GM12878 (cell line): Measurements from ENCODE around the gene UBASH3B. TPM values are rescaled to one million over a fixed set of nuclear protein-coding genes. Genes with fewer than 3 reads are reported as not detected.

Experiments
- ATAC-seq: fragments of 200-7000 bp; cut with Tn5 transposase; 3 replicates; pipeline ENCODE4 v1.9.1; 2020; ENCODE audit warnings: mild to moderate bottlenecking, moderate library complexity
- BruUV-seq: library from RNA; stranded (reverse); fragments of 400-500 nt; replicated peaks from 2 replicates; lab custom pipeline; 2021; lab: Mats Ljungman, UMichigan
- CTCF ChIA-PET: fragments of 300-600 bp; sonication (Branson Sonifier 250); formaldehyde crosslinking; extraction: SDS; loops from one replicate; lab custom pipeline; 2021; ENCODE audit warnings: inconsistent platforms; lab: Yijun Ruan, JAX
- POLR2A ChIA-PET: fragments of 350-600 bp; formaldehyde crosslinking; extraction: SDS; loops from one replicate; lab custom pipeline; 2021; ENCODE audit warnings: inconsistent platforms; lab: Charles Lee
- RAD21 ChIA-PET: fragments of 300-600 bp; sonication (Branson Sonifier 250); formaldehyde crosslinking; loops from one replicate; lab custom pipeline; 2023; ENCODE audit warnings: antibody characterized with exemption; ENCODE audit not compliant: unreplicated experiment; lab: Charles Lee
- SMC1A ChIA-PET: fragments of 300-600 bp; sonication (Branson Sonifier 250); formaldehyde crosslinking; loops from one replicate; lab custom pipeline; 2023; ENCODE audit not compliant: unreplicated experiment, uncharacterized antibody; lab: Charles Lee
- DNase-seq: peaks from one replicate; pipeline ENCODE4 v3.0.0-alpha.2; 2011; ENCODE audit warnings: low read depth, low spot score
- FAIRE-seq: peaks from 3 replicates; lab custom pipeline; 2011; peaks lifted over from hg19 to GRCh38; lab: Jason Lieb, UNC
- H2AFZ ChIP-seq: 2 replicates; pipeline ENCODE4 v1.6.0; 2011; ENCODE audit warnings: low read depth, low read length, control low read depth; ENCODE audit not compliant: control insufficient read depth
- H3K27ac ChIP-seq: 2 replicates; pipeline ENCODE4 v1.5.1; 2011; ENCODE audit warnings: control low read depth; ENCODE audit not compliant: control insufficient read depth, insufficient read depth
- H3K27me3 ChIP-seq, 2 experiments: replicated peaks in 1 of 2; 2 replicates each; pipeline versions ENCODE4 v1.6.0 to v1.6.1; 2011; ENCODE audit warnings: low read length in 1 of 2; ENCODE audit not compliant: control insufficient read depth in 2 of 2, insufficient read depth in 2 of 2
- H3K36me3 ChIP-seq, 2 experiments: 2 replicates each; pipeline ENCODE4 v1.5.1; 2011; ENCODE audit warnings: low read length in 1 of 2; ENCODE audit not compliant: control insufficient read depth in 2 of 2, insufficient read depth in 2 of 2
- H3K4me1 ChIP-seq: 2 replicates; pipeline ENCODE4 v1.6.1; 2011; ENCODE audit warnings: mild to moderate bottlenecking, low read length, moderate library complexity, mixed read lengths; ENCODE audit not compliant: control insufficient read depth, insufficient read depth
- H3K4me2 ChIP-seq: 2 replicates; pipeline ENCODE4 v1.6.0; 2011; ENCODE audit warnings: control low read depth; ENCODE audit not compliant: control insufficient read depth, insufficient read depth
- H3K4me3 ChIP-seq: fragments of 200-600 bp; sonication (generic); 2 replicates; pipeline ENCODE4 v1.5.1; 2016
- H3K79me2 ChIP-seq: 2 replicates; pipeline ENCODE4 v1.6.0; 2011; ENCODE audit warnings: low read length; ENCODE audit not compliant: control insufficient read depth, insufficient read depth
- H3K9ac ChIP-seq: 2 replicates; pipeline ENCODE4 v1.8.0; 2011; ENCODE audit warnings: low read length, control low read depth, mixed read lengths; ENCODE audit not compliant: control insufficient read depth, insufficient read depth
- H3K9me3 ChIP-seq: replicated peaks from 3 replicates; pipeline ENCODE4 v1.5.1; 2011; ENCODE audit warnings: mild to moderate bottlenecking, low read length; ENCODE audit not compliant: control insufficient read depth, insufficient read depth
- H4K20me1 ChIP-seq: 2 replicates; pipeline ENCODE4 v1.6.0; 2011; ENCODE audit not compliant: control insufficient read depth, insufficient read depth
- ATF7 ChIP-seq: fragments of 450-650 bp; IDR thresholded peaks from 2 replicates; pipeline ENCODE4 v1.6.1; 2016; ENCODE audit warnings: low read depth, mild to moderate bottlenecking
- IKZF1 ChIP-seq: fragments of 450-650 bp; conservative IDR thresholded peaks from 2 replicates; pipeline ENCODE4 v1.6.1; 2017; ENCODE audit warnings: antibody characterized with exemption, mild to moderate bottlenecking
- IKZF2 ChIP-seq, 2 experiments: fragments of 450-650 bp; IDR thresholded peaks; 2 replicates each; pipeline ENCODE4 v1.6.1; 2017; ENCODE audit warnings: mild to moderate bottlenecking in 2 of 2, moderate library complexity in 2 of 2
- RAD21 ChIP-seq: IDR thresholded peaks from 2 replicates; pipeline ENCODE4 v1.6.1; 2011; ENCODE audit warnings: mild to moderate bottlenecking, low read depth, low read length, moderate library complexity; ENCODE audit not compliant: insufficient read depth
- SMC3 ChIP-seq: IDR thresholded peaks from 2 replicates; pipeline ENCODE4 v1.6.1; 2011; ENCODE audit warnings: low read length, improper control_type of control experiment, borderline replicate concordance
- SREBF1 ChIP-seq: IDR thresholded peaks from 2 replicates; pipeline ENCODE4 v1.6.1; 2012; ENCODE audit warnings: mild to moderate bottlenecking, low read length
- whole genome bisulfite sequencing: methylation state at CpG from one replicate; pipeline ENCODE4 v1.1.6; 2016; ENCODE audit warnings: low lambda C conversion rate; ENCODE audit not compliant: insufficient replicate concordance, insufficient coverage; ENCODE audit errors: missing lambda C conversion rate; 5-methylcytosine and 5-hydroxymethylcytosine counted together
- in situ Hi-C: fragments of 300-500 bp; cut with MboI; formaldehyde crosslinking; loops from 9 replicates; pipeline ENCODE4 v1.14.3; 2018; ENCODE audit warnings: mixed read lengths
- intact Hi-C: fragments of 100-400 bp; cut with micrococcal nuclease; formaldehyde crosslinking; loops from one replicate; pipeline ENCODE4 v1.14.2; 2022; ENCODE audit not compliant: unreplicated experiment
- polyA plus RNA-seq, 11 experiments: library from polyadenylated mRNA; depleted of rRNA in 4 of 11; unstranded in 6 of 11; stranded (reverse) in 5 of 11; fragments of >200 nt; fragmentation: Nextera tagmentation in 4 of 11; fragmentation: Illumina TruSeq in 1 of 11; extraction: Ambion mirVana in 4 of 11; extraction: Trizol in 1 of 11; gene quantifications; 1 replicate in 1 of 11; 2 replicates in 10 of 11; pipeline versions ENCODE4 v1.2.1 to v1.2.3, GENCODE V29; 2011 to 2016; ENCODE audit warnings: inconsistent platforms in 2 of 11, missing spikeins in 2 of 11, low read depth in 1 of 11
- total RNA-seq, 4 experiments: library from RNA; depleted of rRNA in 3 of 4; stranded (reverse); fragments of >200 nt in 3 of 4; fragmentation: Illumina TruSeq in 1 of 4; extraction: Trizol in 1 of 4; gene quantifications; 2 replicates each; pipeline versions ENCODE4 v1.2.1 to v1.2.3, GENCODE V29; 2013 to 2021
- TF ChIP-seq, protein P1 (sequence below), 3 experiments: IDR thresholded peaks in 2 of 3; conservative IDR thresholded peaks in 1 of 3; 2 replicates each; pipeline ENCODE4 v1.5.1; 2011; ENCODE audit warnings: low read depth in 3 of 3, low read length in 3 of 3, mild to moderate bottlenecking in 3 of 3, control low read depth in 2 of 3, moderate library complexity in 2 of 3, inconsistent platforms in 1 of 3, mixed read lengths in 1 of 3; ENCODE audit not compliant: control insufficient read depth in 2 of 3, insufficient read depth in 1 of 3; ENCODE audit errors: extremely low read depth in 1 of 3
- TF ChIP-seq, protein P2 (sequence below): fragments of 450-650 bp; IDR thresholded peaks from 2 replicates; pipeline ENCODE4 v1.6.1; 2017; ENCODE audit warnings: mild to moderate bottlenecking, low read depth, inconsistent platforms; ENCODE audit not compliant: poor library complexity, severe bottlenecking

UBASH3B gene
- total and polyA plus RNA-seq, 10 of the 15 experiments (the other 5 are each of a cell fraction or from before 2014, with no cell fraction given) = 0.18 to 3.3 (median 0.57) TPM

DNA sequence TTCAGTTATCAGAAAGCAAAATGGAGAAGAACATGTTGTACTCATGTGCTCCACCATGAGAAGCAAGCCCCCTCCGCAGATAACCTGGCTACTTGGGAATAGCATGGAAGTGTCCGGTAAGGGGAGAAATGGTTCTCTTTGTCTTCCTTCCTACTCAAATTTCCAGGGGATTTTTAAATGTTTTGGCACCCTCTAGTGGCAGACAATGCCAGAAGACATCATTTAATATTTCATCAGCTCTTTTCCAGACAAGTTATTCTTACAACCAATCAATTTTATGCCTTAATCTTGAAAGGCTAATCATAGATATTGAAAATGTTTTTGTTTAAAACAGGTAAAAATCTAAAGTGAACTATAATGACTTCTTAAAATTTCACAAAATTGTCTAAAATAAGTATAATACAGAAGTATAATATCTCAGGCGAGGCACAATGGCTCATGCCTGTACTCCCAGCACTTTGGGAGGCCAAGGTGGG is 198.5 kb downstream of the UBASH3B start:
- 33% methylated on average over 3 of the region's 3 CpGs for WGBS
- Histone ChIP-seq H2AFZ (no peak overlapping the region; the same call in 1 of the 2 replicates), H3K4me2 (no peak overlapping the region), H3K9me3 (no peaks in the 10 kb centered on the region), H3K9ac (no peak overlapping the region), H3K79me2 (no peaks in the 10 kb centered on the region), H3K4me1 (peaks cover 24% of the 10 kb centered on the region), H4K20me1 (no peaks in the 10 kb centered on the region), H3K36me3 (no peaks in the 10 kb centered on the region), H3K27me3 (no peaks in the 10 kb centered on the region), H3K4me3 (no peak overlapping the region), H3K27ac (no peak overlapping the region)
- TF ChIP-seq, protein P1, sequence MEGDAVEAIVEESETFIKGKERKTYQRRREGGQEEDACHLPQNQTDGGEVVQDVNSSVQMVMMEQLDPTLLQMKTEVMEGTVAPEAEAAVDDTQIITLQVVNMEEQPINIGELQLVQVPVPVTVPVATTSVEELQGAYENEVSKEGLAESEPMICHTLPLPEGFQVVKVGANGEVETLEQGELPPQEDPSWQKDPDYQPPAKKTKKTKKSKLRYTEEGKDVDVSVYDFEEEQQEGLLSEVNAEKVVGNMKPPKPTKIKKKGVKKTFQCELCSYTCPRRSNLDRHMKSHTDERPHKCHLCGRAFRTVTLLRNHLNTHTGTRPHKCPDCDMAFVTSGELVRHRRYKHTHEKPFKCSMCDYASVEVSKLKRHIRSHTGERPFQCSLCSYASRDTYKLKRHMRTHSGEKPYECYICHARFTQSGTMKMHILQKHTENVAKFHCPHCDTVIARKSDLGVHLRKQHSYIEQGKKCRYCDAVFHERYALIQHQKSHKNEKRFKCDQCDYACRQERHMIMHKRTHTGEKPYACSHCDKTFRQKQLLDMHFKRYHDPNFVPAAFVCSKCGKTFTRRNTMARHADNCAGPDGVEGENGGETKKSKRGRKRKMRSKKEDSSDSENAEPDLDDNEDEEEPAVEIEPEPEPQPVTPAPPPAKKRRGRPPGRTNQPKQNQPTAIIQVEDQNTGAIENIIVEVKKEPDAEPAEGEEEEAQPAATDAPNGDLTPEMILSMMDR (IDR thresholded peaks at IDR 0.05 in 2 of 3, conservative IDR thresholded peaks at IDR 0.05 in 1 of 3; ENCODE audit: control insufficient read depth in 2 of 3, extremely low read depth in 1 of 3, insufficient read depth in 1 of 3, low read depth in 3 of 3, low read length in 3 of 3) = peak; percentile 53 to 78 (median 73)
- TF ChIP-seq SREBF1 = no peak
- no peak for TF ChIP-seq ATF7
- TF ChIP-seq IKZF2 (IDR thresholded peaks at IDR 0.05) = peak in 1 of 2 experiments; percentile 37; a peak in 2 of 4 replicates
- peak; percentile 93 for TF ChIP-seq SMC3
- TF ChIP-seq IKZF1 = 0 out of 2 replicates have a peak, but pooled peaks have one; percentile 36
- TF ChIP-seq, protein P2, sequence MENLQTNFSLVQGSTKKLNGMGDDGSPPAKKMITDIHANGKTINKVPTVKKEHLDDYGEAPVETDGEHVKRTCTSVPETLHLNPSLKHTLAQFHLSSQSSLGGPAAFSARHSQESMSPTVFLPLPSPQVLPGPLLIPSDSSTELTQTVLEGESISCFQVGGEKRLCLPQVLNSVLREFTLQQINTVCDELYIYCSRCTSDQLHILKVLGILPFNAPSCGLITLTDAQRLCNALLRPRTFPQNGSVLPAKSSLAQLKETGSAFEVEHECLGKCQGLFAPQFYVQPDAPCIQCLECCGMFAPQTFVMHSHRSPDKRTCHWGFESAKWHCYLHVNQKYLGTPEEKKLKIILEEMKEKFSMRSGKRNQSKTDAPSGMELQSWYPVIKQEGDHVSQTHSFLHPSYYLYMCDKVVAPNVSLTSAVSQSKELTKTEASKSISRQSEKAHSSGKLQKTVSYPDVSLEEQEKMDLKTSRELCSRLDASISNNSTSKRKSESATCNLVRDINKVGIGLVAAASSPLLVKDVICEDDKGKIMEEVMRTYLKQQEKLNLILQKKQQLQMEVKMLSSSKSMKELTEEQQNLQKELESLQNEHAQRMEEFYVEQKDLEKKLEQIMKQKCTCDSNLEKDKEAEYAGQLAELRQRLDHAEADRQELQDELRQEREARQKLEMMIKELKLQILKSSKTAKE = peak; percentile 59
- TF ChIP-seq RAD21 = peak; percentile 87
- RAD21 ChIA-PET = interaction anchor here (0.7 to 11.7 kb wide), 26 partner anchors 9 to 276 kb away, joined by 3 to 293 read pairs (median 6); partner anchors contain the start of gene CRTAM
- ATAC-seq (no peak), FAIRE-seq (peak; percentile 78), DNase-seq (no peak)
- CTCF ChIA-PET = interaction anchor here (0.8 to 31.9 kb wide), 34 partner anchors 10 to 1487 kb away, joined by 3 to 869 read pairs (median 6); partner anchors contain the start of genes CRTAM and HSPA8
- POLR2A ChIA-PET = interaction anchor here (0.6 to 4.5 kb wide), 6 partner anchors 15 to 176 kb away, joined by 3 to 34 read pairs (median 14); partner anchors contain the start of gene CRTAM
- no TSS peak for BruUV-seq
- in situ Hi-C loops = loop anchor here (5.0 kb wide), 1 partner anchor 57 kb away; no protein-coding TSS in a partner anchor
- intact Hi-C loops = loop anchor here (1.0 to 2.0 kb wide), 4 partner anchors 40 to 273 kb away; no protein-coding TSS in a partner anchor
- SMC1A ChIA-PET = interaction anchor here (0.7 to 21.9 kb wide), 29 partner anchors 12 to 276 kb away, joined by 3 to 485 read pairs (median 10); partner anchors contain the start of genes CRTAM and JHY
